Placental pericyte (primary cell): ENCODE data around the gene RYR1. TPM values are rescaled to one million over a fixed set of nuclear protein-coding genes. Genes with fewer than 3 reads are reported as not detected.

Source experiments
- total RNA-seq: library from RNA; depleted of rRNA; stranded (reverse); fragments of >200 nt; gene quantifications from 2 replicates; pipeline ENCODE4 v1.2.3, GENCODE V29; 2012

RYR1 gene
- total RNA-seq: under 0.01 TPM in 2 replicates

DNA sequence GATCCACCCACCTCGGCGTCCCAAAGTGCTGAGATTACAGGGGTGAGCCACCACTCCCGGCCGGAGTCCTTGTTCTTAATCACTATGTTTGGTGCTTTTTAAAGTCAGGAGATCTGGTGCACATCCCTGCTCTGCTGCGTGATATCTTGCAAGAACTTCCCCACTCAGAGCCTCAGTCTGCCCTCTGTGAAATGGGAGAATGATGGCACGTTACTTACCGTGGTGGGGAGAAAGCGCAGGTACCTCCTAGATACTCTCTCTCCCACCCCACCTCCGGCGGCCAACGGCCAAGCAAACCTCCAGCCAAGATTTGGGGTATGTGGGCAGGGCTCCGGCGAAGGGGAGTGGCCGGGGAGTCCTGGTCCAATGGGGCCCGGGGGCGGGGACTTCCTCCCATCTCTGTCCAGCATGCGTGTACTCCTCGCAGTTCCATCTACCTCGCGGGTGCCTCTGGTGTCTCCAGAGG lies at the start of gene RYR1:
RYR1 (plus strand) TSS at position 424 of the 466 bp plus-strand sequence. CDS start 139 bp downstream, outside the sequence.

DNA sequence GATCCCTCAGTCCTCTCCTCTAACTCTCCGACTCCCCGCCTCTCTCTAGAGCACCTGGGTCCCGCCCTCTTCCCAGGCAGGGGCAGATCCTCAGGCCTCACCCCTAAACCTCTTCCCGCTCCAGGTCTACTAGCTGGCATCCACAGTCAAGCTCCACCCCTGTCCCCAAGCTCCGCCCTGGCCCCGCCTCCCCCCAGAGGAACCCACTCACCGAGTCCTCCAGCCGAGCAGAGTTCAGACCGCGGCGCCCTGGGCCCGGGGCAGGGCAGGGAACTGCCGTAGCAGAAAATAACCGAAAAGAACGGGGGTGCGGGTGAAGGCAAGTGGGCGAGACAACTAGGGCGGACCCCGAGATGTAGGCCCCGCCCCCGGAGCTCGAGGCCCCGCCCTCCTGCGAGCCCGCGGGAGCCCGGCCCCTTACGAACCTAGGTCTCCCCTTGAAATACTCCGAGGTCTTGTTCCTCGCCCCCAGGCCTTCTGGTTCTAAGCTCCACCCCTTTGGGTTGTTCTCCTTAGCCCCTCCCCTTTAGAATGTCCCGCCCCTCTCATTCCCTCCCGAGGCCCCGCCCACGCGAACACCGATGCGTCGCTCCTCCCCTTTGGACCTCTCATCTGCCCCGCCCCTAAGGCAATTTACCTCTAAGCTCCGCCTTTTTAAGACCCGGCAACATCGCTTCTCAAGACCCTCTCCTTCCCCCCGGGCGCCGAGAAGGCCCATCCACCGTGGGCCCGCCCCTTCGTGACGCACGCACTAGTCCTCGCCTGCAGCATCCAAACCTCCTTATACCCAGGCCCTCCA lies 45.7 kb upstream of the RYR1 start, which contains the start of gene GGN:
GGN (minus strand) TSS at position 485 of the 799 bp plus-strand sequence. CDS start 773 bp downstream, outside the sequence.

DNA sequence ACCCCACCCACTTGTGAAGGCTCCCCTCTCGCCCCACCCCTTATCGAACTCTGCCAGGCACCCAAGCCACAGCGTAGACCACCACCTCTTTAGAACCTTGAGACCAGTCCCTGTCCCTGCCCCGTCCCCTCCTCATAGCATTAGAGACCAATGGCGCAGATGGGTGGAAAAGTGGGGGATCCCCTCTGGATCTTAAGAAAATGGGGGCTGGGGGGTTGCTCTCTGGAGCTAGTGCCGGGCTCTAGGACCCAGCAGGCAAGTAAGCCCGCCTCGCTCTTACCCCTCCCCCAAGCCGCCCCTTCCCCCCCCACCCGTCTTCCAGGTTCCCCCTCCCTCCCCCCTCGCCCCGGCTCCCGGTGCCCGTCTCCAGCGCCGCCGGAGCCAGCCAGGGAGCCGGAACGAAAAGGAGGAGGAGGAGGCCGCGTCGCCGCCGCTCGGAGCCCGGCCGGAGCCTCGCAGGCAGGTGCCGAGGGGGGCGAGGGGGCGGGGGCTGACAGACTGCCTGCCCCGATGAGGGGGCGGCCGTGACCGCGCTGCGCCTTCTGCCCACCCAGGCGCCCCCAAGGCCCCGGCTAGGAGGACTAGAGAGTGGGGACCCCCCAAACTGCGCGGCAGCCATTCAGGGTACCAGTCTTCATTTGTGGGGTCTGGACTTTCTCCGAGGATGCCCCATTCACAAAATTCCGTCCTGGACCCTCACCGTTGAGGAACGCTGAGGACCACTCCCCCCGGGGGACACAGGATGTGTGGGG lies 45.0 kb upstream of the RYR1 start, which contains the start of gene SPRED3:
SPRED3 (plus strand) TSS at position 349 of the 752 bp plus-strand sequence. CDS start 1,606 bp downstream, outside the sequence.

DNA sequence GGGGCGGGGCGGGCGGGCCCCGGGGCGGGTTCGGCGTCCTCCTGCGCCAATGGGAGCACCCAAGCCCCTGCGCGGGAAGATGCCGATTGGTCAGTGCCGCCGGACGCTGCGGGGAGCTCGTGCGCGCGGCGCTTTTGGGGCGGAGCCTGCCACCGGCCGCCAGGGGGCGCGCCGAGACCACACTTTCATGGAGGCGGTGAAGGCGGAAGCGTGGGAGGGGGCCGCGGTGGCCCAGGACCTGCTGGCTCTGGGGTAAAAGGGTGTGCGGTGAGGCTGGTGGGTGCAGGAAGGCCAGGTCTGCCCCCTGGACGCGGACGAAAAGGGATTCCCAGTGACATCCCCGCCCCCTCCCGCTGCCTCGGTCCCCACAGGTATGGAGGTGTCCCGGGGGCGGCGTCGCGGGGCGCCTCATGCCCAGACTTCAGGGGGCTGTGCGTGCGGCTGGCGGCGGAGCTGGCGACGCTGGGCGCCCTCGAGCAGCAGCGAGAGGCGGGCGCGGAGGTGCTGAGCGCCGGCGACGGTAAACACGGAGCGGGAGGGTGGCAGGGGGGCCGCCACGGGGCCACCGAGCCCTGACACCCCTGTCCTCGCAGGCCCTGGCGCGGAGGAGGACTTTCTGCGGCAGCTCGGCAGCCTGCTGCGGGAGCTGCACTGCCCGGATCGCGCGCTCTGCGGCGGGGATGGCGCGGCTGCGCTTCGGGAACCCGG lies 30.4 kb upstream of the RYR1 start, which contains the start of gene FAM98C:
FAM98C (plus strand) TSS at position 127 of the 708 bp plus-strand sequence; CDS start at position 188, 61 bp downstream.

DNA sequence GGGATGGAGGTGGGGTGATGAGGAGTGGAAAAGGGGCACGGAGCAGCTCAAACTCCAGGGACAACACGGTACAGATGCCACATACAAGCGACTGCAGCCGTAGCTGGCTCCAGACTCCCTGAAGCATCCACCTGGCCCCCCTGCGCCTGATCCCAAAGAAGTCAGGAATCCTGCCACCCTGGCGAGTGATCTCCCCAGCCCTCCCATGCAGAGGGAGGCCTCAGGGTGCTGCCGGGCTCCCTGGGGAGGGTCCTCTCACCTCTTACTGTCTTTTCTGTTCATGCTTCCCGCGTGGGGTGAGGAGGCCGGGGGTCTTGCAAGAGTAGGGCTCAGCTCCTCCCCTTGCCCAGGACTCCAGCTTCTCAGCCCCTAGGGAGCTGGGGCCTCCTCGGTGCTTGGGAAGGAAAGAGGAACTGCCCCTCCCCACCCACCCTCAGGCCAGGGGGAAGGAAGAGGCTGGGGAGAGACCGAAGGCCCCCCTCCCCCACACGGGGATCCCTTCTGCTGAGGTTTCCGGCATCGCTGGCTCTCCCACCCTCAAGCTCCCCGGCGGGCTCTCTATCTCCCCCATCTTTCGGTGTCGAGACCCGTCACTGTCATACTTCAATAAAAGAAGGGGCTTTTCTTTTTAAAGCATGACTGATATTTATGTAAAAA lies 7.6 kb upstream of the RYR1 start, which contains the start of gene RASGRP4:
RASGRP4 (minus strand) TSS at position 410 of the 657 bp plus-strand sequence; CDS start at position 282, 128 bp downstream.

DNA sequence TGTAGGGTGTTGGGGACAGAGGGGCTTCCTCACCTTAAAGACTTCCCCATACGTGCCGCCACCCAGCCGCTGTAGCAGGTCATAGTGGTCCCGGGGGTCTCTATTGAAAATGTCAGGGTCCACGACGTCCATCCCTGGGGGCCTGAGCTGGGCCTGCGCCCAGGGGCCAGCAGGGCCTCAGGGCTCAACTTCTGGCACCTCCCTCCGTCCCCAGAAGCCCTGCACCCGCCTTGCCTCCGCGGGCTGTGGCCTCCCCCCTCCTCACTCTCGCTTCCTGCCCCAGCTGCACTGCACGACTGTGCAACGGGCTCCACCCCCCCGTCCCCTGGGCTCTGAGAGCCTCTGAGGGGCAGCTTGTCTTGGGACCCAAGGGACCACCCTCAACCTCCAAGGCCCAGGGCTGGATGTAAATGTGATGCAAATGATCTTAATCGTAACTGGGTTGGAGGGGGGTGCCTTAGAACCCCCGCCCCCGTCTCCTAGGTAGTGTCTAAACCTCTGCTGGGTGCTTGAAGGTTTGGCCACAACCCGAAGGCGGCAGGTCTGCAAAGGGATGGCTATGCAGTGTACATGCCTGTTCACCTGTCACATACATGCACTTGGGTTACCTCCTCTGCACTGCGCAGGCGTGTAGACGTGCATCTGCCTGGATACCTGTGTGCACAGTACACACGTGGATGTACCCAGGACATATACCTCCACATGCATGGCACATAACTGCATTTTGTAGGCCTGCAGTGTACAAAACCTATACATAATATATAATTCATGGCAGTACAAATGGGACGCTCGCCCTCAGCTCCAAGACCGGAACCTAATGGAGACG lies 184.5 kb downstream of the RYR1 start, which contains the start of gene MAP4K1:
MAP4K1 (minus strand) TSS at position 190 of the 826 bp plus-strand sequence; CDS start at position 132, 58 bp downstream.

DNA sequence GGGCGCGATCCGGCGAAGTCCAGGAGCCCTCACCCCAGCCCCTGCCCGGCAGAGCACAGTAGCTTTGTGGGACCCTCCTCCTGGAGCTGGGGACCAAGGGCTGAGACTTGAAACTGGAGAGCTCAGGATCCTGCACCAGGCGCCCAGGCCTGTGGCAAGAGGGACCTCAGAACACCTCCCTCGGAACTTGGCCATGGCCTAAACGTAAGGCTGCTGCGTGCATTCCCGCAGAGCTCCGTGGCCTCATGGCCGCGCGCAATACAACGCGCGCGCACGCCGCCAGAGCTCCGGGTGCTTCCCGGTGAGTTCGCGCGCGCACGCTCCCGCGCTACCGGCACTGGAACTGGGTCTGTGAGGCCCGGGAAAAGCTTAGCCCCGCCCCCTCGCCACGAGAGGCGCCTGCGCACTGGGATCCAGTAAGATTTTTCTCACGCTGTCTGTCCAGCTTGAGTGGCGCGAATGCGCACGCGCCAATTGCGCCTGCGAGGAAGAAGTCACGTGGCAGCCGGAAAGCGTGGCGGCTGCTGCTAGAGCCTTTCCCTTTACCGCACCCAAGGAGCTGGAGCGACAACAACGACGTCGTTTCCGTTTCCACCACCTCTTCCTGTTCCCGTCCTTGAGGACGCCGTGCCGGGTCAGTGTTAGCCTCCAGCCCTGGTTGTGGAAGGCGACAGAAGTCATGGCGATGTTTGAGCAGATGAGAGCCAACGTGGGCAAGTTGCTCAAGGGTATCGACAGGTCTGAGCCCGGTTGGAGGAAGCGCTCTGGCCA lies 185.3 kb downstream of the RYR1 start, which contains the start of gene EIF3K:
EIF3K (plus strand) TSS at position 599 of the 771 bp plus-strand sequence; CDS start at position 680, 81 bp downstream.

Other genes with a start within 250 kb of the RYR1 start
- gene DPF1, start 209.5 kb upstream of the RYR1 start, total RNA-seq: 0.88 and 5.9 TPM in 2 replicates
- gene PPP1R14A, start 177.3 kb upstream of the RYR1 start, total RNA-seq: 0.44 and 1.6 TPM in 2 replicates
- 4.9 and 9.8 TPM in 2 replicates for gene SPINT2, start 169.1 kb upstream of the RYR1 start, total RNA-seq
- gene C19orf33, start 129.4 kb upstream of the RYR1 start, total RNA-seq: not detected in 2 replicates
- gene YIF1B, start 117.7 kb upstream of the RYR1 start, total RNA-seq: 73.3 and 84.5 TPM in 2 replicates
- gene KCNK6, start 113.8 kb upstream of the RYR1 start, total RNA-seq: 10.5 and 13.1 TPM in 2 replicates
- 1.1 TPM in 1 of 2 replicates, not detected in the other for gene CATSPERG, start 97.9 kb upstream of the RYR1 start, total RNA-seq
- gene PSMD8, start 59.1 kb upstream of the RYR1 start, total RNA-seq: 326 and 416 TPM in 2 replicates
- 0.44 and 0.57 TPM in 2 replicates for gene GGN, start 45.7 kb upstream of the RYR1 start, total RNA-seq
- 3.7 and 10.2 TPM in 2 replicates for gene SPRED3, start 45.0 kb upstream of the RYR1 start, total RNA-seq
- gene FAM98C, start 30.6 kb upstream of the RYR1 start, total RNA-seq: 9.7 and 11.2 TPM in 2 replicates
- not detected in 2 replicates for gene RASGRP4, start 7.5 kb upstream of the RYR1 start, total RNA-seq
- 0.22 and 0.72 TPM in 2 replicates for gene MAP4K1, start 184.3 kb downstream of the RYR1 start, total RNA-seq
- 425 and 690 TPM in 2 replicates for gene EIF3K, start 185.5 kb downstream of the RYR1 start, total RNA-seq
- 250 and 739 TPM in 2 replicates for gene ACTN4, start 214.0 kb downstream of the RYR1 start, total RNA-seq